Measurements from ENCODE around the gene ZEB1.
"Not testable (repeated sequence)": the region's sequence is repeated elsewhere in the genome, so short reads cannot be mapped to it uniquely, and the experiment has no call there.

ZEB1 gene

DNA sequence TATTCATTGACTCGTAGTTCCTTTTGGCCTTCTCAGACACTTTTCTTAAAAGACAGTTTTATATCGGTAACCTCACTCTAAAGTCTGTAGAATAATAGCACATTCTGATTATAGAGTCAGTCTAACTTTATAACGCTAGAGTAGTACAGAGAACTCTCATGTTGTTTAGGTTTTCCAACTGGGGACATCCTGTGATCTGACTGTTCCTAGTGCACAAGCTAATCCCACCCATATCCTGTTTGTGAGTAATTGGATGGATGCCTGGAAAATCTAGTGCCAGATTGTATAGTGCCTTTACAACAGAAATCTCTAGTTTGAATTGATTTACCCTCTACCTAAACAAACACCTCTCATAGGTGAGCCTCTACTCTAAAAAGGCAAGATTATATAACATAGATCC, 107.4 kb downstream of the ZEB1 start:
- DNase-seq (ENCODE audit: low read depth), result no peak

DNA sequence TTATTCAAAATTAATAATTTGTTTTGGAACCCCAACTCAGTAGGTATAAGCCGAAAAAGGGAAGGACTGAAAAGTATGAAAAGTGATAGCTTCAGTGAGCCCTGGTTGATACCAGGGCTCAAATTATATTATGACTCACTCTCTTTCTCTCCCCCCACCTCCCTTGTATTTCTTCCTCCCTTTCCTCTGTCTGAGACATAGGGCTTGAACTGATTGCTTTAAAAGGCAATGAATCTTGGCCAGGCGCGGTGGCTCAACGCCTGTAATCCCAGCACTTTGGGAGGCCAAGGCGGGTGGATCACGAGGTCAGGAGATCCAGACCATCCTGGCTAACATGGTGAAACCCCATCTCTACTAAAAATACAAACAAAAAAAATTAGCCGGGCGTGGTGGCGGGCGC, 108.3 kb downstream of the ZEB1 start:
- not testable (repeated sequence) for DNase-seq (ENCODE audit: low read depth)

DNA sequence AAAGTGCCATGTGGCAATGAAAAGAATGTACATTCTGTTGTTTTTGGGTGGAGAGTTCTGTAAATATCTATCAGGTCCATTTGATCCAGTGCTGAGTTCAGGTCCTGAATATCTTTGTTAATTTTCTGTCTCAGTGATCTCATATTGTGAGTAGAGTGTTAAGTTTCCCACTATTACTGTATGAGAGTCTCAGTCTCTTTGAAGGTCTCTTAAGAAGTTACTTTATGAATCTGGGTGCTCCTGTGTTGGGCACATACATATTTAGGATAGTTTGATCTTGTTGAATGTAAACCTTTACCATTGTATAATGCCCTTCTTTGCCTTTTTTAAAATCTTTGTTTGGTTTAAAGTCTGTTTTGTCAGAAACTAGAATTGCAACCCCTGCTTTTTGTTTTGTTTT, 109.5 kb downstream of the ZEB1 start:
- DNase-seq (ENCODE audit: low read depth), result not testable (repeated sequence)

DNA sequence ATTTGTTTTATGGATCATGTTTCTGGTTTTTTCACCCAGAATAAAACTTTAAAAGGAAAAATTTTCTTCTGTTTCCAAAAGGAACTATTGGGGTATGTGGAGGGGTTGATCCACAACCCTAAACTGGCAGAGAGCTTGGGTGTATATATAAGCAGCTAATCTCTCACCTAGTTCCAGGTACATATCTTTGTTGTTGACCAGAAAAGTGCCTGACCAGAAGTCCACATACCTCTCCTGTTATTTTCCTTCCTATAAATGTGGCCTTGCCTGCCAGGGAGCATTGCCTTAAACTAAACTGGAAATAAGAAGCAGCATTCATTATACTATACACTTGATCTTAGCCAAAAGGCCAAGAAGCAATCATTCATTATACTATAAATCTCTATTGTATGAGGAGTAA, 112.0 kb downstream of the ZEB1 start:
- DNase-seq (ENCODE audit: low read depth), result no peak

- no peak for DNase-seq (ENCODE audit: low read depth)
Observed at GRCh38 chr10:31437959-31438358, 118.9 kb downstream of the ZEB1 start.

DNA sequence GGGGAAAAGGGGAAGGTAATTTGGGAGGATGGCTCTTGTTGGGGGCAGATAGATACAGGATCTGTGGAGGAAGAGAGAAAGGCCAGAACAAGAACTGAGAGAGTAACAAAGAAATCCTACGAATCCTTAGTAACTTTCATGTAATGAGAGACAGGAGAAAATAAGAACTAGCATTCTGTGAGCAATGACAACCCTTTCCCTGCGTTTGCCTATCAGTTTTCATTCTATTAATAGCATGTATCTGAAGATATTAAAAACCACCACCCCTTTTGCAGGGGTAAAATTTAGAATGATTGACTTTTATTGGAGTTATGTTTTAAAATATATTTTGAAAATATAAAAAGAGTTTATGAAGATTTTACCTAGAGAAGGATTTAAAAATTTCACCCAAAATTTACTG, 132.8 kb downstream of the ZEB1 start:
- no peak for DNase-seq (ENCODE audit: low read depth)

DNA sequence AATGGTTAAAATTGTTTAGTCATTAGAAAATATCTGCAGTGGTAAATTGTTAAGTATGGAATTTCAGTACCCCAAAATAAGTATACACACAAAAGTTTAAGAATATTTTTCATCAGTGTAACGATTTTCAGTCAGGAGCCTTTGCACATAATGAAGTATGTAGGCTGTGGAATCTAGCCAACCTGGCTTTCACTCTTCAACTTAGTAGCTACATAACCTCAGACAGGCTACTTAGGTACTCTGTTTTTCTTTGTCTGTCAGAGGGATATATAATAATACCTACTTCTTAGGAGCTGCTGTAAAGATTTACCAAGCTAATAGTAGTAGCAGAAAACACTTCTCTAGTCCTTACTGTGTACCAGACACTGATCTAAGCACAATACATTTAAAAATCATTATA, 137.5 kb downstream of the ZEB1 start:
- no peak for DNase-seq (ENCODE audit: low read depth)

DNA sequence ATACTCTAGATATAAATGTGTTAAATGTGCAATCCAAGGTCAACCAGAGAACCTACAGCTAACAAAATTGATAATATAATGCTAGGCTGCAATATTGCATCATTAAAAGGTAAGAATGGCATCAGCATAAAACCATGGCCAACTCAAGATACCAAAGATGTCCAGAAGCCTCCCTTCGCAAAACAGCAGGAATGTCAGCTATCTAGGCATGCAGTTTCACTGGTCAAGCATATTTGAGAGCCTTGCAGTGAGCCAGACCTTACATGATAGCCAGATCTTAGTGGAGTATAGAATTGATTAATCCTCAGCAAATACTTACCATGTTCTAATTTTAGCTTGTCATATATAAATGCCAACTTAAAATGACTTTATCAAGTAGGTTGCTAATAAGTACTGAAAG, 138.8 kb downstream of the ZEB1 start:
- no peak for DNase-seq (ENCODE audit: low read depth)

- no peak for DNase-seq (ENCODE audit: low read depth)
Observed at GRCh38 chr10:31458974-31459373, 140.0 kb downstream of the ZEB1 start.

- DNase-seq (ENCODE audit: low read depth), result no peak
Observed at GRCh38 chr10:31460242-31460641, 141.2 kb downstream of the ZEB1 start.

- no peak for DNase-seq (ENCODE audit: low read depth)
Observed at GRCh38 chr10:31464552-31464951, 145.5 kb downstream of the ZEB1 start.

GRCh38 chr10:31466313-31466712, 147.3 kb downstream of the ZEB1 start:
- no peak for DNase-seq (ENCODE audit: low read depth)

GRCh38 chr10:31467791-31468535, 148.9 kb downstream of the ZEB1 start:
- DNase-seq (ENCODE audit: low read depth), result no peak

DNA sequence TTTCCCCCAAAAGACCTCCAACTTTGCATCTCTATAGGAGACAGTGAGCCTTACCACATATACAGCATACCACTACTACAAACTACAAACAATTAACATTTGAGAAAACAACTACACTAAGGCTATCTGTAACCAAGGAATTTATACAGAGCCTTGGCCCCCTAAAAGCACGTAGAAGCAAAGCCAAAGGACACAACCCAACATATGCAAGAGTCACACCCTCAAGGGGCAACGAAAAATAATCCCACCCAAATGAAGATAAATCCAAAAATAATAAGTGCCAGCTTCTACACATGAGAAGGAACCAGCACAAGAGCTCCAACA, 149.5 kb downstream of the ZEB1 start:
- no peak for DNase-seq (ENCODE audit: low read depth)

- DNase-seq (ENCODE audit: low read depth), result no peak
Observed at GRCh38 chr10:31475519-31475918, 156.5 kb downstream of the ZEB1 start.

DNA sequence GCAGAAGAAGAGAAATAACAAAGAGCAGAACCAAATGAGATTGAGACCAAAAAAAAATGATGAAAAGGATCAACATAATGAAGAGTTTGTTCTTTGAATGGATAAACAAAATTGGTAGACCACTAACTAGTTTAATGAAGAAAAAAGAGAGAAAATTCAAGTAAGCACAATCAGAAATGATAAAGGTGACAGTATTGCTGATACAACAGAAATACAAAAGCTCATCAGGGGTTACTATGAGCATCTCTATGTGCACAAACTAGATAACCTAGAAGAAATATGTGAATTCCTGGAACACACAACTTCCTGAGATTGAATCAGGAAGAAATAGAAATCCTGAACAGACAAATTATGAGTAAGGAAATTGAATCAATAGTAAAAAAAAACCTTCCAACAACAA, 157.1 kb downstream of the ZEB1 start:
- DNase-seq (ENCODE audit: low read depth), result no peak

DNA sequence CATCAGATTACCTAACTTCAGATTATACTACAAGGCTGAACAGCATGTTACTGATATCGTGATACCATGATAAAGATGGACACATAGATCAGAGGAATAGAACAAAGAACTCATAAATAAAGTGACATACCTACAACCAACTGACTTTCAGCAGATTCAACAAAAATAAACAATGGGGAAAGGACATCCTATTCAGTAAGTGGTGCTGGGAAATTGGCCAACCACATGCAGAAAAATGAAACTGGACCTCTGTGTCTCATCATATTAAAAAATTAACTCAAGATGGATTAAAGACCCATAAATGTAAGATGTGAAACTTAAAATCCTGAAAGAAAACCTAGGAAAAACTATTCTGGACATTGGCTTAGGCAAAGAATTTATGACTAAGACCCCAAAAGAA, 158.6 kb downstream of the ZEB1 start:
- no peak for DNase-seq (ENCODE audit: low read depth)

DNA sequence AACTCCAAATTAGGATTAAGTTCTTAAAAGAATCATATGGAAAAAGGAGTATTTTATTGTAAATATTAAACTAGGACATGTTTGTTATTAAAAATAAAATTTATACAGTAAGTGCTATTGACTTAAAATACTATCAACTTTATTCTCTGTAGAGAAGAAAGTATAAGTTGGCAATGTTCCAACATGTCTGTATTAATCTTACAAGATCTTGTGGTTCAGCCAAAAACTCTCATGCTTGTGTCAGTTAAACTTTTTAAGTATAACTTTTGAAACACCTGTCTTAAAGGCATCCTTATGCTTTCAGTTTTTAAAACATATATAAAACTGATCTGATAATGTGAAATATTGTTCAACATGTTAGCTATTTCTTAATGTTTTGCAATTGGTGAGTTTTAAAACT, 160.7 kb downstream of the ZEB1 start:
- DNase-seq (ENCODE audit: low read depth), result no peak

GRCh38 chr10:31483546-31483945, 164.5 kb downstream of the ZEB1 start:
- no peak for DNase-seq (ENCODE audit: low read depth)

DNA sequence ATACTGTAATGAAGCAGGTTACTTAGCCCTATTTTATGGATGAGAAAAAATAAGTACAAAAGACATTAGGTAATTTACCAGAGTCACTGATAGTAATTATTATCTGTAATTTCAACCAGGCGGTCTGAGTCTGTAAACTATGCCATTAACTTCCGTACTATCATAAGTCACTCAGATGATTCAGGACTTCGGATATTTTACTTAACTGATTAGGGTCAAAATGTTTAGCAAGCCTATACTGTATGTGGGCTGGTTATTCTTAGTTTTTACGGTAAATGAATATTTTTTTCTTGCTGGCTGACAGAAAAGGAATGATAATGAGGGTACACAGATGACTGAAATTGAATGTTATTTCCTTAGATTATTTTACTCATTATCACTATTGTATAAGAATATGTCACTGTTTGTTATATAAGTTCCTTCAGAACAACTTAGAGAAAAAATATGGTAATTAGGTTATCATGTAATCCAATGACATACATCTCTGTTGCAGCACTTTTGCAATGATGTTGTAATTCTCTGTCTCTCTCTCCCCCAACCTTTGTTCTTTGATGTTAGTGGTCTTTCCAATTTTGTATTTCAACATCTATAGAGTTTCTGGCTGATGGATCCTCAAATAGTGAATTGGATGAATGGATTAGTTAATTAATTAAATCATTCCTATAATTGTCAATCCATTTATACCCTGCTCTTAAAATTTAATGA, 165.6 kb downstream of the ZEB1 start:
- DNase-seq (ENCODE audit: low read depth), result no peak

- DNase-seq (ENCODE audit: low read depth), result no peak
Observed at GRCh38 chr10:31490858-31491504, 172.0 kb downstream of the ZEB1 start.

DNA sequence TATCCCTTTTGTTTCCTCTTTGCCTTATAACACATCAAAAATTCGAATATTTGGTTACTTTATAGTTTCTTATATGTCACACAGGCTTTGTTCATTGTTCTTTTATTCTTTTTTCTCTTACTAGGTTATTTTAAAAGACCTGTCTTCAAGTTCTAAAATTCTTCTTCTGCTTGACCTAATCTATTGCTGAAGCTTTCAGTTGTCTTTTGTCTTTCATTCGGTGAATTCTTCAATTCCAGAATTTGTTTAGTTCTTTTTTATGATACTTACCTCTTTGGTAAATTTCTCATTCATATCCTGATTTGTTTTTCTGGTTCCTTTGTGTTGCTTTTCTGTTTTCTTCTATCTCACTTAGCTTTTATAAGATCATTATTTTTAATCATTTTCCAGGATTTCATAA, 188.4 kb downstream of the ZEB1 start:
- DNase-seq (ENCODE audit: low read depth), result no peak

DNA sequence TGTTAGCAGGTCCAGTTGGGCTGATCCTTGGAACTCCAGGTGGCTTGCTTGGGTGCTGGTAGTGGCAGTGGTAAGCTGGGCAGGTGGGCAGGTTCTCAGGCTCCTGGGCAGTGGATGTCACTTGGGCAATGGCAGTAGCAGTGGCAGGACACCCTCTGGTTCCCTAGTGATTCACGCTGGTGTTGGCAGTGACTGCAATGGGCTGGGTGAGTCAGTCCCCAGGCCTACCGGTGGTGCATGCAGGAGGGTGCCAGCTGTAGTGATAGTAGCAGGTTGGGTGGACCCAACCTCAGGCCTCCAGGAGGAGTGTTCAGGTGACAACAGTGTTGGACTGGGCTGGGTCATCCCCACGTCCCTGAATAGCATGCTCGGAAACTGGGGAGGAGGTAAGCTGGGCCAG, 189.2 kb downstream of the ZEB1 start:
- DNase-seq (ENCODE audit: low read depth), result no peak

DNA sequence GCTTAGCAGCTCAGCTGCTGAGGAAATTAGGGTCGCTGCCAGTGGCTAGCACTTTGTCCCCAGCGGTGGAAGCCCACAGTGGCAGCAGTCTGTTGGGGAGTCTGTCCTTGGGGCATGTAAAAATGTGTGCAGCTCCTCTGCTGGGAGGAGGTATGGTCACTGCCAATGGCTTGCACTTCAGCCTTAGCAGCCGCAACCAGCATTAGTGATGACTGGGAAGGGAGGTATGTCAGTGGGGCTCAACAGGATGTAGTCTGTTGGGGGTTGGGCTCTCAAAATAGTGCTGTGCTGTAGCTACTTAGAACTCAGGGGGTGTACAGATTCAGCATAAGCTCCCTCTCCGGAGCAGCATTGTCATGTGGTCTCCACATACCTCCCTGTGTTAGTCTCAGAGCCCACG, 189.9 kb downstream of the ZEB1 start:
- DNase-seq (ENCODE audit: low read depth), result no peak
